Posterior vena cava (tissue), 2 donors: ENCODE measurements around the gene EFNA1. TPM values are rescaled to one million over a fixed set of nuclear protein-coding genes. Genes with fewer than 3 reads are reported as not detected.

Source experiments
- DNase-seq: peaks from one replicate; pipeline ENCODE4 v3.0.0-alpha.2; 2020; ENCODE audit warnings: low spot score
- intact Hi-C, 2 donors: fragments of 100-400 bp; cut with DNase I; formaldehyde crosslinking; loops; one replicate each; pipeline versions ENCODE4 v1.14.1 to v1.14.2; 2022 to 2023
- total RNA-seq, 2 donors: library from RNA; stranded (reverse); fragmentation: NEBNext Ultra II Directional; extraction: Animal tissue kit (Norgen Biotek cat#: 25700); gene quantifications; one replicate each; pipeline ENCODE4 v1.2.1, GENCODE V29; 2021
- donor health status: DM: yes; HTN: yes; CAD: no.
- donor health status: DM: yes; HTN: yes; CAD: no.

The EFNA1 gene
- total RNA-seq, 2 donors from 2014 or later = 12.6 to 13.2 TPM

DNA sequence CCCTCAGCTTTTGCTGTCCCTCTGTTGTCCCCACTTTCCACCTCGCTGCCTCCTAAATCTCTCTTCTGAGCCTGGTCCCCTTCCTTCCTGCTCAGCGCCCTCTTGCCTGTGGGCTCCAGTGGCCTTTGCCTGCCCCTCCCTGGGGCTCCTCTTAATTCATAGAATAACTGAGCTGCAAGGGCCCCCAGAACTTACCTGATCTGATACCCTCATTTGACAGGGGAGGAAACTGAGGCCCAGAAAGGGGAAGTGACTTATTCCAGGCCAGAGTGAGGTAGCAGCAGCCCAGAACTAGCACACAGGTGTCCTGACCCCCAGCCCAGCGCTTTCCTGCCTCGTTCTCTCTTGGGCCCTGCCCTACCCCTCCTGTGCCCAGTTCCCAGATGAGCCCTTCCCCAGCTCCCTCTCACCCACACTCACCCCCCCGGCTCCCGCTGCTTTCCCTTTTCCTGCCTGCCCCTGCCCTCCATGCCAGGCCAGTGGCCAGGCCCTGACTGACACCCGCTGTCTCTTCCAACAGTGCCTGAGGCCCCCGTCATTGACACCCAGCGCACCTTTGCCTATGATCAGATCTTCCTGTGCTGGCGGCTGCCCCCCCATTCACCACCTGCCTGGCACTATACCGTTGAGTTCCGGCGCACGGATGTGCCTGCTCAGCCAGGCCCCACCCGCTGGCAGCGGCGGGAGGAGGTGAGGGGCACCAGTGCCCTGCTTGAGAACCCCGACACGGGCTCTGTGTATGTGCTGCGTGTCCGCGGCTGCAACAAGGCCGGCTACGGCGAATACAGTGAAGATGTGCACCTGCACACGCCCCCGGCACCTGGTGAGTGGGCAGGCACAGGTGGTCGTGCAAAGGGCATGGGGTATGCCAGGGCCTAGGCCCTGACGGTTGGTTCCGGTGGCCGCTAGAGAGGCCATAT is 51.7 kb downstream of the EFNA1 start:
- DNase-seq = peak; percentile 74
- intact Hi-C loops = loop anchor here in 1 of 2 donors (10.0 kb wide), 1 partner anchor 45 kb away; no protein-coding TSS in a partner anchor

DNA sequence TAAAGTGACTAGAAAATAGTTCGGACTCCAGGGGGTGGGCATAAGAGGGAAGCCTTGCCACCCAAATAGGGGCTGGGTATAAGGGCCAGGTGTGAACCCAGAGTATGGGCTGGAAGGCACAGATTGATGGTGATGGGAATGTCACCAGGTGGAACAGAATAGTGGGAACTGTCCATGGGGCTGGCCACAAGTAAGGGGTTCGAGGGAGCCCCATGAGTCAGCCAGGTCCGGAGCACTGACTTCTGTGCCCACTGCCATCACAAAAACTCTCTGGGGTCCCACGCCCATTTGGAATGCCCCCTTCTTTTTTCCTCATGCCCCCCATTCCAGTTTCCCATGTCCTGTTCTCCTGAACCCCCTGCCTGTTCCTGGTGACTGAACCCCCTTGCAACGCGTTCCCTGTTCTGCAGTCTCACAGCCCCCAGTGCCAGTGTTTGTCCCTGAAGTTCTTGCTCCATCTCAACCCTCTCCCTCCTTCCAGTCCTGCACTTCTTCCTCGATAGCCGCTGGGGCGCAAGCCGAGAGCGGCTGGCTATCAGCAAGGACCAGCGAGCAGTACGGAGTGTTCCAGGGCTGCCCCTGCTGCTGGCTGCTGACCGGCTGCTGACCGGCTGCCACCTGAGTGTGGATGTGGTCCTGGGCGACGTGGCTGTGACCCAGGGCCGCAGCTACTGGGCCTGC is 53.8 kb downstream of the EFNA1 start:
- intact Hi-C loops = no loop called here
- DNase-seq = peak; percentile 58

DNA sequence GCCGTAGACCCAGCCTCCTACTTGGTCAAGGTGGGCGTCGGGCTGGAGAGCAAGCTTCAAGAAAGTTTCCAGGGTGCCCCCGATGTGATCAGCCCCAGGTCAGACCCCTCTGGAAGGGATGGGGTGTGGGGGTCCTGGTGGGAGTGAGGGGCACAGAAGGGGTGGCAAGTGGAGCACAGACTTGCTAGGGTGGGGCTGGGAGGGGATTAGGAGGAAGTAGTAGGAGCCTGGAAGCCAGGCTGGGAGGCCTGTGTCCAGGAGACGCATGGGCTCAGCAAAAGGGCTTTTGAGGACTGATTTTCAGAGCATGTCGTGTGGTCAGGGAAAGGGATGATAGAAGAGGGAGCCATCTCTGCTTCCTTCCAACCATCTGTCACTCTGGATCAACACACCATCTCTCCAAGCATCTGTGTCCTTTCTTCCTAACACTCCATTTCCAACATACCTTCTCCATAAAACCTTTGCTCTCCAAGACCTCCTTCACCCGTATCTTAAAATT is 54.4 kb downstream of the EFNA1 start:
- intact Hi-C loops = no loop called here
- DNase-seq = peak; percentile 60

DNA sequence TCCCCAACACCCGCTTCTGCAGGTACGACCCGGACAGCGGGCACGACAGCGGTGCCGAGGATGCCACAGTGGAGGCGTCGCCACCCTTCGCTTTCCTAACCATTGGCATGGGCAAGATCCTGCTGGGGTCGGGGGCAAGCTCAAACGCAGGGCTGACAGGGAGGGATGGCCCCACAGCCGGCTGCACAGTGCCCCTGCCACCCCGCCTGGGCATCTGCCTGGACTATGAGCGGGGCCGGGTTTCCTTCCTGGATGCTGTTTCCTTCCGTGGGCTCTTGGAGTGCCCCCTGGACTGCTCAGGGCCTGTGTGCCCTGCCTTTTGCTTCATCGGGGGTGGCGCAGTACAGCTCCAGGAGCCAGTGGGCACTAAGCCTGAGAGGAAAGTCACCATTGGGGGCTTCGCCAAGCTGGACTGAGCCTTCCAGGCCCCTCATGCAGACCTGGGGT is 56.1 kb downstream of the EFNA1 start:
- intact Hi-C loops = no loop called here
- DNase-seq = no peak

DNA sequence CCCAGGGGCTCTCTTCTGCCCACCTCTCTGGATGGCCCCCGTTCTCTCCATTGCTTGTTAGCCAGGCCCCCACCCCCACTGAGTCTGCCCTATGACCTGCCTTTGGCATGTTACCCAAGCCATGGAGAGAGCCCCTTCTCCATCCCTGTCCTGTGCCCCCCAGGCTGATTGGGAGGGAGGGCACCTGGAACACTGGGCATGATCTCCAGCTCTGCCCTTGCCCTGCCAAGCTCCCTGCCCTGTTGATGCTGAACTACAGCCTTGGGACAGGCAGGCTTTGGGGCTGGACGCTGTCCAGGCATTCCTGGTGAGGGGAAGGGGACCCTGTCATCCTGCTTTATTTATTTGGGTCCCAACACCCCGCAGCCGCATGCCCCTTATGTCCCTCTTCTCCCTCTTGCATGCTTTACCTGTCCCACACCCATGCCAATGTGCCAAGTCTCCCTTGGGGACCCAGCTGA is 56.7 kb downstream of the EFNA1 start:
- no peak for DNase-seq
- intact Hi-C loops = no loop called here

Other genes starting within 250 kb of the EFNA1 start
- gene PMVK, start 191.2 kb upstream of the EFNA1 start, total RNA-seq = 10 to 100 TPM; 26.5 to 31.5 TPM
- gene PBXIP1, start 171.8 kb upstream of the EFNA1 start, total RNA-seq = 100 to 1,000 TPM in 1 of 2 donors, 10 to 100 TPM in 1; 95.3 to 138 TPM
- gene PYGO2, start 166.1 kb upstream of the EFNA1 start, total RNA-seq = 10 to 100 TPM; 17.0 to 19.2 TPM
- gene SHC1, start 157.1 kb upstream of the EFNA1 start, total RNA-seq = 100 to 1,000 TPM; 135 to 149 TPM
- gene CKS1B, start 153.2 kb upstream of the EFNA1 start, total RNA-seq = 10 to 100 TPM; 22.5 to 23.4 TPM
- 10 to 100 TPM; 18.3 to 21.6 TPM for gene FLAD1, start 144.5 kb upstream of the EFNA1 start, total RNA-seq
- gene LENEP, start 134.3 kb upstream of the EFNA1 start, total RNA-seq = not detected
- gene ZBTB7B, start 125.1 kb upstream of the EFNA1 start, total RNA-seq = 10 to 100 TPM; 50.5 to 72.8 TPM
- 1 to 10 TPM in 1 of 2 donors, under 1 TPM in 1; 0.48 to 1.1 TPM for gene DCST2, start 94.1 kb upstream of the EFNA1 start, total RNA-seq
- gene DCST1, start 94.1 kb upstream of the EFNA1 start, total RNA-seq = not detected
- gene ADAM15, start 76.6 kb upstream of the EFNA1 start, total RNA-seq = 100 to 1,000 TPM; 146 to 178 TPM
- gene EFNA4, start 64.1 kb upstream of the EFNA1 start, total RNA-seq = 1 to 10 TPM; 2.0 to 2.6 TPM
- 1 to 10 TPM; 2.0 TPM for gene EFNA3, start 49.0 kb upstream of the EFNA1 start, total RNA-seq
- gene SLC50A1, start 8.0 kb downstream of the EFNA1 start, total RNA-seq = 10 to 100 TPM; 24.5 TPM
- 10 to 100 TPM; 53.1 to 75.2 TPM for gene DPM3, start 12.7 kb downstream of the EFNA1 start, total RNA-seq
- 100 to 1,000 TPM; 145 to 146 TPM for gene KRTCAP2, start 45.4 kb downstream of the EFNA1 start, total RNA-seq
- 1 to 10 TPM; 1.3 to 2.1 TPM for gene TRIM46, start 46.0 kb downstream of the EFNA1 start, total RNA-seq
- 10 to 100 TPM; 46.3 to 96.6 TPM for gene THBS3, start 80.0 kb downstream of the EFNA1 start, total RNA-seq
- 10 to 100 TPM; 20.9 to 26.8 TPM for gene MTX1, start 80.8 kb downstream of the EFNA1 start, total RNA-seq
- gene ENTREP3, start 127.6 kb downstream of the EFNA1 start, total RNA-seq = 10 to 100 TPM; 21.3 to 25.3 TPM
- gene SCAMP3, start 134.5 kb downstream of the EFNA1 start, total RNA-seq = 10 to 100 TPM; 34.7 to 37.3 TPM
- 10 to 100 TPM; 31.2 to 32.3 TPM for gene CLK2, start 145.6 kb downstream of the EFNA1 start, total RNA-seq
- 1 to 10 TPM; 1.4 to 1.5 TPM for gene HCN3, start 149.6 kb downstream of the EFNA1 start, total RNA-seq
- not detected for gene PKLR, start 173.6 kb downstream of the EFNA1 start, total RNA-seq
- 10 to 100 TPM; 86.7 to 93.0 TPM for gene FDPS, start 181.0 kb downstream of the EFNA1 start, total RNA-seq
- 10 to 100 TPM; 32.5 to 34.6 TPM for gene RUSC1, start 193.0 kb downstream of the EFNA1 start, total RNA-seq